ENCODE results near the gene CADM3. TPM values are rescaled to one million over a fixed set of nuclear protein-coding genes. Genes with fewer than 3 reads are reported as not detected.

Gene CADM3
- total RNA-seq, 2 donors from 2014 or later: 4.0 to 12.5 TPM

- no peaks in the 10 kb centered on the region for H3K9me3 ChIP-seq
- H3K36me3 ChIP-seq: no peaks in the 10 kb centered on the region
- TF ChIP-seq CTCF (IDR thresholded peaks at IDR 0.05): no peak
- H3K27me3 ChIP-seq: no peaks in the 10 kb centered on the region
- no peak overlapping the region for H3K4me3 ChIP-seq
- H3K27ac ChIP-seq: no peak overlapping the region
- DNase-seq (ENCODE audit: low spot score): no peak
- no peaks in the 10 kb centered on the region for H3K4me1 ChIP-seq
Observed at GRCh38 chr1:159196543-159196942, 25.1 kb downstream of the CADM3 start.

GRCh38 chr1:159197561-159198557 is 26.4 kb downstream of the CADM3 start:
- Histone ChIP-seq H3K4me1 (no peaks in the 10 kb centered on the region), H3K27ac (no peak overlapping the region), H3K27me3 (no peaks in the 10 kb centered on the region), H3K9me3 (no peaks in the 10 kb centered on the region), H3K4me3 (no peak overlapping the region), H3K36me3 (no peaks in the 10 kb centered on the region)
- peak; percentile 78 to 81 for TF ChIP-seq CTCF (IDR thresholded peaks at IDR 0.05)
- peak; percentile 71 for DNase-seq (ENCODE audit: low spot score)

GRCh38 chr1:159199901-159200300 is 28.5 kb downstream of the CADM3 start:
- no peak overlapping the region for H3K4me3 ChIP-seq
- no peak for TF ChIP-seq CTCF (IDR thresholded peaks at IDR 0.05)

GRCh38 chr1:159200769-159201168 is 29.4 kb downstream of the CADM3 start:
- Histone ChIP-seq H3K4me3 (no peak overlapping the region), H3K9me3 (no peaks in the 10 kb centered on the region), H3K4me1 (no peaks in the 10 kb centered on the region), H3K27ac (no peak overlapping the region), H3K27me3 (no peaks in the 10 kb centered on the region), H3K36me3 (no peaks in the 10 kb centered on the region)
- TF ChIP-seq CTCF (IDR thresholded peaks at IDR 0.05): no peak
- DNase-seq (ENCODE audit: low spot score): no peak

More at GRCh38 chr1:159199901-159200300, 28.5 kb downstream of the CADM3 start:
- Histone ChIP-seq H3K36me3 (no peaks in the 10 kb centered on the region), H3K27ac (no peak overlapping the region), H3K4me1 (no peaks in the 10 kb centered on the region), H3K9me3 (no peaks in the 10 kb centered on the region), H3K27me3 (no peaks in the 10 kb centered on the region)
- no peak for DNase-seq (ENCODE audit: low spot score)

GRCh38 chr1:159201642-159202041 is 30.2 kb downstream of the CADM3 start:
- no peak overlapping the region for H3K27ac ChIP-seq
- no peak for DNase-seq (ENCODE audit: low spot score)
- no peaks in the 10 kb centered on the region for H3K36me3 ChIP-seq
- H3K9me3 ChIP-seq: no peaks in the 10 kb centered on the region
- H3K4me3 ChIP-seq: no peak overlapping the region
- no peak for TF ChIP-seq CTCF (IDR thresholded peaks at IDR 0.05)
- H3K4me1 ChIP-seq: no peaks in the 10 kb centered on the region
- H3K27me3 ChIP-seq: no peaks in the 10 kb centered on the region

All from right atrium auricular region (tissue), 2 donors.